HG03175 (cell line): Measurements from ENCODE around the gene AGPAT2.

ENCODE experiments used
- ATAC-seq: cut with Tn5 transposase; IDR thresholded peaks from one replicate; pipeline ENCODE4 v1.9.1; 2021; ENCODE audit warnings: mild to moderate bottlenecking, moderate library complexity; ENCODE audit not compliant: unreplicated experiment

AGPAT2 gene

DNA sequence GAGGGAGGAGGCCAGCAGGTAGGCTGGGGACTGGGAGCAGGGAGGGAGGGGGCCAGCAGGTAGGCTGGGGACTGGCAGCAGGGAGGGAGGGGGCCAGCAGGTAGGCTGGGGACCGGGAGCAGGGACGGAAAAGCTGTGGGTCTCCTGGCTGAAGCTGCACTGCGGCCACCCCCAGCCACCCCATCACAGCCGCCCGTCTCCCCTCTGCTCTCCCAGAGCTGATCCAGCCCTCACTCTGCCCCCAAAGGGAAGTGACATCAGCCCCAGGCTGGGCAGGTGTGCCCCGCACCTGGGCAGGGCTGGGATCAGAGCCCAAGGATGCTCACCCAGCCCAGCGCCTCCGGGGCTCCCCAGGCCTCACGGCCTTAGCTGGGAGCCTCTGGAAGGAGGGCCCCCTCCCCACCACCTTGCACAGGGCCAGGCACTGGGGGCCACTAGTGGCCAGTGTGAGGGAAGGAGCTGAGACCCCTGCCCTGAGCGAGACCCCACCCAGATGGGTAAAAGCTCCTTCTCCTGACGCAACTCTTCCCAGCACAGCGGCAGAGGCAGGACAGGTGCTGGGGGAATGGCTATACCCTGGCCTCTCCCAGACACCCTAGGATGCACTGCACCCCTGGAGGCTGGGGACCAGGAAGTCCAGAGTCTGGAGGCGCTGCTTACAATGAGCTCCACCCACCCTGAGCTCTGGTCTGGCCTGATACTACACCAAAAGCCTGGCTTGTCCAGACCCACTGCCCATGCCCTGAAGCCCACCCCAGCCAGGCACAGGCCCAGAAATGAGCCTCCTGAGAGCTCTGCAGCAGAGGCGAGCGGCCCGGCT, 11.6 kb downstream of the AGPAT2 start:
- no peak for ATAC-seq

DNA sequence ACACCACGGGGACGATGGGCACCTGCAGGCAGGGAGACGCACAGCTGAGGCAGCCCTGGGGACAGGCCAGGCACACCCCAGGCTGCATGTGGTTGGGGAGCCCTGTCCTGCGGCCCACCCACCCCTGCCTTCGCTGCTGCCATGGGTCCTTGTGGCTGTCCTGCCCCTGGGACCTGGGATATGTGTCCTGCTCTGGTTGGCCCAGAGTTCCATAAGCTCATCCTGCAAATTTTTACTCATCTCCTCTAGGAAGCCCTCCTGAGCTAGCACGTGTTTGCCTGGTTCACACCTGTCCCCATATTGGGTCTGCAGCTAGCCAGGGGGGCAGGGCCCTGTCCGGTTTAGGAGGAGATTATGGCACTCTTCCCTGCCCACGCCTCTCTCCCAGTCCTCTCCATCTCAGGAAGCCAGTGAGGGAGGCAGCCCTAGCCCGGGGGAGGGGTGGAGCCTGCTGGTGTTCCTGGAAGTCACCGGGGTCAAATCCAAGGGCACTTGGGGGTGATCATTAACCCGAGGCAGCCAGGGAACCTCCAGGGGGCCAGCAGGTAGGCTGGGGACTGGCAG, 12.4 kb downstream of the AGPAT2 start:
- no peak for ATAC-seq

- no peak for ATAC-seq
Observed at GRCh38 chr9:136673975-136674785, 13.1 kb downstream of the AGPAT2 start.

DNA sequence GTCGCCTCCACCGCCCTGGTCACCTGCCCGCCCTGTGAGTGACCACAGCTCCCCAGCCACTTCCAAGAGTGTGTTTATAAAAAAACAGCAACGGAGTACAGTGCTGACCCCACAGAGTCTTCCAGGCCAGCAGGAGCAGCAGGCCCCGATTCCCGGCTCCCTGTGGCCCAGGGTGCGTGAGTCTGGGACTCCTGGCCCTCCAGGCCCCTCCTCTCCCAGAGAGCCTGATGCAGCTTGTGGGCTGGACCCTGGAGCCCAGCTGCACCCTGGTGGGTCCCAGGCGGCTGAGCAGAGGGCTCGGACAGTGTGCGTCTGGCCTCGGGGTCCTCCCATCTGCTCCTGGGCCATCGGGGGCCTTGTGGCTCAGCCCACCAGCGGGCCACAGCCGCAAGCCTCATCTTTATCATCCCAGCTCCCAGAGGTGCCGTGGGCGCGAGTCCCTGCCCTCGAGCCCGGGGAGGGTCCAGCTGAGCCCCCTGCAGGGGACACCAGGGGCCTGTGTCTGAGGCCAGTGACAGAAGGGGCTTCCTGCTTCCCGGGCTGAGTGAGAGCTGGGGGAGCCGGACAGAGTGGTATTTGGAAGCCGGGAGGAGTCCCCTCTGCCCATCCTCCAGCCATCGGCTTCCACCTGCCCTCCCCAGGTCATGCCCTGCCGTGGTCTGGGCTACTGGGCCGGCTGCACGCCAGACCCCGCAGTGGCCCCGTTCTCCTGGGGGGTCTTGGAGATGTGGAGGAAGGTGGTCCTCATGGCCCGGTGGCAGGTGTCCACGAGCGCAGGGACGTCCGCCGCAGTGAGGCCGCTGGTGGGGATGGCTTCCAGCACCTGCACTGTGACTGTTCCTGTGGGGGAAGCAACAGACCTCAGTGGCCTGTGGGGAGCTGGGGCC, 13.9 kb downstream of the AGPAT2 start:
- ATAC-seq = no peak

- no peak for ATAC-seq
Observed at GRCh38 chr9:136672431-136673087, 14.7 kb downstream of the AGPAT2 start.

- ATAC-seq = no peak
Observed at GRCh38 chr9:136671646-136672430, 15.4 kb downstream of the AGPAT2 start.

- ATAC-seq = no peak
Observed at GRCh38 chr9:136671254-136671614, 16.0 kb downstream of the AGPAT2 start.

DNA sequence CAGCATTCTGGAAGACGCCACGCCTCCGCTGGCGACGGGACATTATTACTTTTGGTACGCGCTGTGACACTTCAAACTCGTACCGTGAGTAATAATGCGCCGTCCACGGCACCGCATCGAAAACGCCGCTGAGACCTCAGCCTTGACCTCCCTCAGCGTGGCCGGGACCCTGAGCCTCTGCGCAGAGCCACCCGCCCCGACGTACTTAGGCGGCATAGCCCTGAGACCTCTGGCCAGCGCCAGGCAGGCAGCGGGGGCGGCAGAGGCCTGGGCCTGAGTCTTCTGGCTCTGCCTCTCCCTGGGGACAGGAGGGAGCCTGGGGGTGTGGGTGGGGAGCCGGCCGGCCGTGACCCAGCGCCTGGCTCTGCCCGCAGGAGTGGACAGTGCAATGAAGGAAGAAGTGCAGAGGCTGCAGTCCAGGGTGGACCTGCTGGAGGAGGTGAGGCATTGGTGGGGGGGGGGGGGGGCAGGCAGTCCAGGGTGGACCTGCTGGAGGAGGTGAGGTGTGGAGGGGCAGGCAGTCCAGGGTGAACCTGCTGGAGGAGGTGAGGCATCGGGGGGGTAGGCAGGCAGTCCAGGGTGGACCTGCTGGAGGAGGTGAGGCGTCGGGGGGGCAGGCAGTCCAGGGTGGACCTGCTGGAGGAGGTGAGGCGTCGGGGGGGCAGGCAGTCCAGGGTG, 16.5 kb downstream of the AGPAT2 start:
- ATAC-seq = no peak

GRCh38 chr9:136669791-136670464, 17.3 kb downstream of the AGPAT2 start:
- no peak for ATAC-seq

- ATAC-seq = no peak
Observed at GRCh38 chr9:136668983-136669790, 18.1 kb downstream of the AGPAT2 start.

DNA sequence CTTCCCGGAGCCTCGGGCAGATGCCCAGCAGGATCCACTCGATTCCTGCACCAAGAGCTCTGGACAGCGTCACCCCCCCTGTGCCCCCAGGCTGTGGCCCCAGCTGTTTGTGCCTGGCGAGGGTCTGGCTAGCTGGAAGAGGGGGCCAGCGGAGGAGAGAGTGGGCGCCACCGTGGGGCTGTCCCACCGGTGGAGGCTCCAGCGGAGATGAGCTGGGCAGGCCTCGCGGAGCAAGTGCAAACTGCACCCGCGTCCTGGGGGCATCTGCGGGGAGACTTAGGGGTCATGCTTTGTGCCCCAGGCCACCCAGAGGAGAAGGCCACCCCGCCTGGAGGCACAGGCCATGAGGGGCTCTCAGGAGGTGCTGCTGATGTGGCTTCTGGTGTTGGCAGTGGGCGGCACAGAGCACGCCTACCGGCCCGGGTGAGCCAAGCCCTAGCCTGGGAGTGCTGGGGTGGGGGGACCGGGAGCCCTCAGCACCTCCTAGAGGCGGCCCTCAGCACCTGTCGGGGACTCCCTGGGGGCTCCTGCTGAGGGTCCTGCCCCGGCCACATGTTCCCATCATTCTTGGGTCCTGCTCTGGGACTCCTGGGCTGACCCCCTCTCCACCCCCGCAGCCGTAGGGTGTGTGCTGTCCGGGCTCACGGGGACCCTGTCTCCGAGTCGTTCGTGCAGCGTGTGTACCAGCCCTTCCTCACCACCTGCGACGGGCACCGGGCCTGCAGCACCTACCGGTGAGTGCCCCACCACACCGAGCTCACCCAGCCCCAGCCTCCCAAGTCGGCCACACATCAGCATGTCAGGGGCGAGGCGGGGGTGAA, 19.1 kb downstream of the AGPAT2 start:
- no peak for ATAC-seq

DNA sequence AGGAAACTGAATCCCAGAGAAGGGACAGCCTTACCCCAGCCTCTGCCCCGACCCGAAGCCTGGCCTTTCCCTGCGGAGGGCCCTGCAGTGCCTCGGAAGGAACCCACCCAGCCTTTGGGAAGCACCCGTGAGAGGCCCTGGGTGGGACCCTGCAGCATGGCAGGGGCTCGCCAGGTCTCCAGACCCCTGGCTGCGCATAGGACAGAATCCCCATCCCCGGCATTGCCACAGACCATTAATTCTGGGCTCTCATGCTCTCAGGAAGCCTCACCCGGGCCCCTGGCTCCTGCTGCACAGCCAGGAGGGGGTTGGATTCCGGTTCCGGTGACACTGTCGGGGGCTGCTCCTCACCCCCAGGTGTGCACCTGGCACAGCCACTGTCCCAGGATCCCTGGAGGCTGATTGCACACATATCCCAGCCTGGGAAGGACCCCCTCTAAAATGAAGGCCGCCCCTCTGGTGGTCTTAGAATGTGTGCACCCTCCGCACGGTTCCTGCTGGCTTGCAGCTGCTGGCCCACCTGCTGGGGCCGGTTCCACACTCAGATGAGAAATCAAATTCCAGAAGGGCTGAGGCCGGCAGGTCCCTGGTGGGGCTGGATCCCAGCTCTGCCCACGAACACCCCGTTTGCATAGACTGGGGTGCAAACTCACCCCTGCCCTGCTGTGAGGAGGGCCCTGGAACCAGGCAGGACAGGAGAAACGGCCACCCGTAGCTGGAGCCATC, 19.9 kb downstream of the AGPAT2 start:
- no peak for ATAC-seq

- no peak for ATAC-seq
Observed at GRCh38 chr9:136666372-136667213, 20.7 kb downstream of the AGPAT2 start.

GRCh38 chr9:136665704-136666371, 21.4 kb downstream of the AGPAT2 start:
- no peak for ATAC-seq
